Measurements from ENCODE around the gene KDM8.

DNA sequence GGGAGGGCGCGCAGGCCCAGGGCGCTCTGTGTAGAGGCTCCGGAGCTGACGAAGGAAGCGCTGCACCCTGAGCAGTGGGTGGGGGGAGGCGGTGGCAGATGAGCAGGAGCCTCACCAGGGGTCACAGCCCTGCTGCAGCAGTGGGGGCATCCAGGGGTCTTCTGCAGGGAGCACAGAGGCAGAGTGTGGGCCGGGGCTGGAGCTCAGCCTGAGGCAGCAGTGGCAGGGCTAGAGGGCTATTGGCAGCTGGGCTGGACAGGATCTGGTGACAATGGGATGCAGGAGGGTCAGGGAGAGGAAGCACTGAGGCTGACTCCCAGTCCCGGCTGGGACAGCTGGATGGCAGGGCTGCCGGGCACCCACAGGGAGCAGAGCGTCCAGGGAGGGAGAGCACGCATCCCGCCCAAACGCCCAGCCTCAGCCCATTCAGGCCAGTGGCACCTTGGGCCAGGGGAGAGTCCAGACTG, 21.0 kb downstream of the KDM8 start:
- TF ChIP-seq, protein P1, sequence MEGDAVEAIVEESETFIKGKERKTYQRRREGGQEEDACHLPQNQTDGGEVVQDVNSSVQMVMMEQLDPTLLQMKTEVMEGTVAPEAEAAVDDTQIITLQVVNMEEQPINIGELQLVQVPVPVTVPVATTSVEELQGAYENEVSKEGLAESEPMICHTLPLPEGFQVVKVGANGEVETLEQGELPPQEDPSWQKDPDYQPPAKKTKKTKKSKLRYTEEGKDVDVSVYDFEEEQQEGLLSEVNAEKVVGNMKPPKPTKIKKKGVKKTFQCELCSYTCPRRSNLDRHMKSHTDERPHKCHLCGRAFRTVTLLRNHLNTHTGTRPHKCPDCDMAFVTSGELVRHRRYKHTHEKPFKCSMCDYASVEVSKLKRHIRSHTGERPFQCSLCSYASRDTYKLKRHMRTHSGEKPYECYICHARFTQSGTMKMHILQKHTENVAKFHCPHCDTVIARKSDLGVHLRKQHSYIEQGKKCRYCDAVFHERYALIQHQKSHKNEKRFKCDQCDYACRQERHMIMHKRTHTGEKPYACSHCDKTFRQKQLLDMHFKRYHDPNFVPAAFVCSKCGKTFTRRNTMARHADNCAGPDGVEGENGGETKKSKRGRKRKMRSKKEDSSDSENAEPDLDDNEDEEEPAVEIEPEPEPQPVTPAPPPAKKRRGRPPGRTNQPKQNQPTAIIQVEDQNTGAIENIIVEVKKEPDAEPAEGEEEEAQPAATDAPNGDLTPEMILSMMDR (IDR thresholded peaks at IDR 0.05 in 2 of 3, conservative IDR thresholded peaks at IDR 0.05 in 1 of 3; ENCODE audit: insufficient read depth in 2 of 3, low read depth in 1 of 3, low read length in 3 of 3), result no peak
- TF ChIP-seq, protein P2, sequence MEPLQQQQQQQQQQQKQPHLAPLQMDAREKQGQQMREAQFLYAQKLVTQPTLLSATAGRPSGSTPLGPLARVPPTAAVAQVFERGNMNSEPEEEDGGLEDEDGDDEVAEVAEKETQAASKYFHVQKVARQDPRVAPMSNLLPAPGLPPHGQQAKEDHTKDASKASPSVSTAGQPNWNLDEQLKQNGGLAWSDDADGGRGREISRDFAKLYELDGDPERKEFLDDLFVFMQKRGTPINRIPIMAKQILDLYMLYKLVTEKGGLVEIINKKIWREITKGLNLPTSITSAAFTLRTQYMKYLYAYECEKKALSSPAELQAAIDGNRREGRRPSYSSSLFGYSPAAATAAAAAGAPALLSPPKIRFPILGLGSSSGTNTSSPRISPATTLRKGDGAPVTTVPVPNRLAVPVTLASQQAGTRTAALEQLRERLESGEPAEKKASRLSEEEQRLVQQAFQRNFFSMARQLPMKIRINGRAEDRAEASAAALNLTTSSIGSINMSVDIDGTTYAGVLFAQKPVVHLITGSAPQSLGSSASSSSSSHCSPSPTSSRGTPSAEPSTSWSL (CRISPR knock-in tag; IDR thresholded peaks at IDR 0.05; ENCODE audit: borderline replicate concordance), result no peak
- TF ChIP-seq JUNB (CRISPR knock-in tag; conservative IDR thresholded peaks at IDR 0.05) (no peak), SNRNP70 (optimal IDR thresholded peaks at IDR 0.05; ENCODE audit: low read depth, low read length) (no peak), YY1 (IDR thresholded peaks at IDR 0.05; ENCODE audit: borderline replicate concordance in 1 of 3, control insufficient read depth in 1 of 3, extremely low read depth in 1 of 3, insufficient read depth in 3 of 3, insufficient read length in 1 of 3, insufficient replicate concordance in 2 of 3, low read depth in 1 of 3, low read length in 2 of 3) (no peak), KLF16 (IDR thresholded peaks at IDR 0.05) (no peak), KLF10 (CRISPR knock-in tag; IDR thresholded peaks at IDR 0.05) (no peak), SIN3A (IDR thresholded peaks at IDR 0.05; ENCODE audit: borderline replicate concordance in 2 of 2, control insufficient read depth in 1 of 2, low read depth in 2 of 2, low read length in 2 of 2) (no peak), ZZZ3 (IDR thresholded peaks at IDR 0.05) (no peak), EZH2 (IDR thresholded peaks at IDR 0.05; ENCODE audit: borderline replicate concordance, low read depth, low read length) (no peak), RCOR1 (IDR thresholded peaks at IDR 0.05; ENCODE audit: borderline replicate concordance in 1 of 2, low read depth in 2 of 2, low read length in 2 of 2) (no peak), EP400 (IDR thresholded peaks at IDR 0.05) (no peak), CEBPG (CRISPR knock-in tag; IDR thresholded peaks at IDR 0.05) (no peak), CEBPG (tag; conservative IDR thresholded peaks at IDR 0.05 in 1 of 2, IDR thresholded peaks at IDR 0.05 in 1 of 2) (no peak)
- TF ChIP-seq, protein P3, sequence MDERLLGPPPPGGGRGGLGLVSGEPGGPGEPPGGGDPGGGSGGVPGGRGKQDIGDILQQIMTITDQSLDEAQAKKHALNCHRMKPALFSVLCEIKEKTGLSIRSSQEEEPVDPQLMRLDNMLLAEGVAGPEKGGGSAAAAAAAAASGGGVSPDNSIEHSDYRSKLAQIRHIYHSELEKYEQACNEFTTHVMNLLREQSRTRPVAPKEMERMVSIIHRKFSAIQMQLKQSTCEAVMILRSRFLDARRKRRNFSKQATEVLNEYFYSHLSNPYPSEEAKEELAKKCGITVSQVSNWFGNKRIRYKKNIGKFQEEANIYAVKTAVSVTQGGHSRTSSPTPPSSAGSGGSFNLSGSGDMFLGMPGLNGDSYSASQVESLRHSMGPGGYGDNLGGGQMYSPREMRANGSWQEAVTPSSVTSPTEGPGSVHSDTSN (CRISPR knock-in tag; IDR thresholded peaks at IDR 0.05; ENCODE audit: low read depth), result no peak
- TF ChIP-seq, protein P3 (tag; conservative IDR thresholded peaks at IDR 0.05; ENCODE audit: low read depth), result no peak

Measured in K562 (cell line).